Measurements from ENCODE around the gene ALX4.

GRCh38 chr11:44241851-44242250 is 68.1 kb downstream of the ALX4 start:
- TF ChIP-seq MYC (IDR thresholded peaks at IDR 0.05; ENCODE audit: low read depth, low read length) = no peak
- no peak for TF ChIP-seq JUN (IDR thresholded peaks at IDR 0.05; ENCODE audit: borderline replicate concordance, insufficient read depth, insufficient read length, low read depth)
- TF ChIP-seq CTCF (IDR thresholded peaks at IDR 0.05; ENCODE audit: extremely low read depth in 1 of 2, insufficient read depth in 1 of 2, low read depth in 1 of 2, low read length in 2 of 2) = no peak
- no peak for TF ChIP-seq POLR2AphosphoS5 (IDR thresholded peaks at IDR 0.05; ENCODE audit: insufficient read depth, low read depth, low read length)
- TF ChIP-seq, protein P1, sequence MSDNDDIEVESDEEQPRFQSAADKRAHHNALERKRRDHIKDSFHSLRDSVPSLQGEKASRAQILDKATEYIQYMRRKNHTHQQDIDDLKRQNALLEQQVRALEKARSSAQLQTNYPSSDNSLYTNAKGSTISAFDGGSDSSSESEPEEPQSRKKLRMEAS (IDR thresholded peaks at IDR 0.05; ENCODE audit: insufficient read depth, insufficient read length) = no peak
- TF ChIP-seq POLR2A (IDR thresholded peaks at IDR 0.05; ENCODE audit: low read depth, low read length) = no peak
- no peak for TF ChIP-seq EZH2 (IDR thresholded peaks at IDR 0.05; ENCODE audit: borderline replicate concordance, low read depth, low read length, severe bottlenecking)

Measured in endothelial cell of umbilical vein (primary cell).